ENCODE data around the gene HNRNPH2.

Gene HNRNPH2, protein sequence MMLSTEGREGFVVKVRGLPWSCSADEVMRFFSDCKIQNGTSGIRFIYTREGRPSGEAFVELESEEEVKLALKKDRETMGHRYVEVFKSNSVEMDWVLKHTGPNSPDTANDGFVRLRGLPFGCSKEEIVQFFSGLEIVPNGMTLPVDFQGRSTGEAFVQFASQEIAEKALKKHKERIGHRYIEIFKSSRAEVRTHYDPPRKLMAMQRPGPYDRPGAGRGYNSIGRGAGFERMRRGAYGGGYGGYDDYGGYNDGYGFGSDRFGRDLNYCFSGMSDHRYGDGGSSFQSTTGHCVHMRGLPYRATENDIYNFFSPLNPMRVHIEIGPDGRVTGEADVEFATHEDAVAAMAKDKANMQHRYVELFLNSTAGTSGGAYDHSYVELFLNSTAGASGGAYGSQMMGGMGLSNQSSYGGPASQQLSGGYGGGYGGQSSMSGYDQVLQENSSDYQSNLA

GRCh38 chrX:101407748-101408531 is at the start of gene HNRNPH2, which contains the start of gene GLA:
Gene HNRNPH2, plus strand, starts transcription at chrX:101408222. Its CDS starts 3,767 bp downstream, at chrX:101411989.
Gene GLA, minus strand, starts transcription at chrX:101407925. Its CDS starts 22 bp downstream, at chrX:101407903.
- DNase-seq (ENCODE audit: low spot score) = peak; percentile 96

DNA sequence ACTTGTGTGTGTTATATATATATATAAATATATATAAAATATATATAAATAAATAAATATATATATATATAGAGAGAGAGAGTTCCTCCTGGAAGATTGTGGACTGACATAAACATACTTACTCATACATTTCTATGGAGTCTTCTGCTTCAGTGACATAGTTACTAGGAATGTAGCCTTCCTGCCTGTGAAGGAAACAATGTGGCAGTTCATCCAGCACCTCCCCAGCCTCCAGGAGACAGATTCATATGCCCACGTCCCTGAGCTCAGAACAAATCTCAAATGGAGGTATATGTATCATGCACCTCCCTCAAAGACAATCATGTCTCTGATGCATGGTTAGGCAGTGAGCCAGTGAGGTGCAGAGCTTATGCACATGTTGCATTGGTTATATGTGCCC is 48.1 kb upstream of the HNRNPH2 start:
- DNase-seq (ENCODE audit: low spot score) = no peak

GRCh38 chrX:101360390-101360789 is 47.6 kb upstream of the HNRNPH2 start:
- DNase-seq (ENCODE audit: low spot score) = no peak

DNA sequence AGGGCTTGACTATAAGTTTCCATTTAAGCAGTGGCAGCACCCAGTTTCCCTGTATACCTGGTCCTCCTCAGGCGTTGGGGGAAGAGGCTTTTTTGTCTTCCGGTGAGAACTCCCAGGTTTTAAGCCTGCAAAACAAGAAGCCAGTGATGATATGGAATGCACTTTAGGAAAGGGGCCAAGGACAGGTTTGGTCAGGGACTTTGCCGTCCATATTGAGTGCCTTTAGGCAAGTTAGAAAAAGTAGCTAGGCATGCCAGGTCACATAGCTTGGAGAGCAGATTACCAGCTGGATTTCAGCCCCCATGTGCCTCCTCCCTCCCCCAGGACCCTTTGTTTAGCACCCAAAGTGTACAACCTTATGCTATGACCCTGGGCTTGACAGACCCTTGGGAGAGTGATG is 45.9 kb upstream of the HNRNPH2 start:
- DNase-seq (ENCODE audit: low spot score) = no peak

DNA sequence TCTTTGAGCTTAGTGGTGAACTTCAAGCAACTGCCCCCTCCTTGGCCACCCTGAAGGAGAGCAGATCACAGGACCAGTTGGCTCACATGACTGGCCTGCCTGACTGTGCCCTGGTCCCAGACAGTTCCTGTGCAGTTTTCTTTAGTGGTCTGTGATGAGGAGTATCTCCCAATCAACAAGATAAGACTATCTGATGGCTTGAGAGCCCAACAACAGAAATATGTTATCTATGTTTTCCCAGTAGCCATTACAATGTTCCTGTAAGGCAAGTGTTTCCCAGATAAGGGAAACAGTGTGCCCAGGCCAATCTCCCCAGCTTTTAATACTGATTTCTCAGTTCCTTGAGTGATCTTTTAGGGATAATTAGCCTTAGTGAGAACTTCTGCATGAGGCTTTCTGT is 45.3 kb upstream of the HNRNPH2 start:
- DNase-seq (ENCODE audit: low spot score) = no peak

DNA sequence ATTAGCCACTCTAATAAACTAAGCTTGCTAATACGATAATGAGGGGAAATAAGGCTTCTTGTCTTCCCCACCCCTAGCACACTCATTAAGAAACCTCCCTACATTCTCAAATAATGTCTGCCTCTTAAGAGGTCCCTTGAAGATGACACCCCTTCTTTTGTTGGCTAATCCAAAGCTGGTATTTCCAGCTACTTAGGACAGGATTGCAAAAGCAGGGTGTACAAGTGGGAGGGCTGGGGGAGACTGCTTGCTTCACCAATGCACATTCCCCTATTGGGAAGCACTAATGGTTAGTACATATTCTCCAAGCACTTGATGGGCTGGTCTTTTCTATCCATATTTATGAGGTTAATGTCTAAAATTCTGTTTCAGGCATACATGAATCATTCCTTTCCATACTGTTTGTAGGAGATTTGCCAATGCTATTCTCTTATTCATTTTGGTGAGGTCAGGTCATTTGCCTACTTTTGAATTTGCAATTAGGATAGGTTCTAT is 42.7 kb upstream of the HNRNPH2 start:
- DNase-seq (ENCODE audit: low spot score) = no peak

DNA sequence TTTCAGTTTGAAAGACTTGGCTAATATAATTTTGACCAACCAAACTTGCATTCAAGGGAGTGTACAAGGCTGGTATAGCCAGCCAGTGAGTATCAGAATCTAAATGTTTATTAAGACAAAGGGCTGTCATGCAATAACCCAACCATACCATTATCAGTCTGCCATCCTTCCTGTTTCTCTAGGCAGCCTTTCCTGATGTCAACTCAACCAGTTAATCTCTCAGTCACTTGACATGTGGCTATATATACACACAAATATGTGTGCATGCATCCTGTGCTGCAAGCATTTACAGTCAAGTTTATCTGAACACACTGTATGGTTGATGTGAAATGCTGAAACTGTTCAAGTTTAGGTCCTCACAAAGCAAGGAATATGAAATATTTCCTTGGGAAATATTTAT is 39.2 kb upstream of the HNRNPH2 start:
- DNase-seq (ENCODE audit: low spot score) = no peak

DNA sequence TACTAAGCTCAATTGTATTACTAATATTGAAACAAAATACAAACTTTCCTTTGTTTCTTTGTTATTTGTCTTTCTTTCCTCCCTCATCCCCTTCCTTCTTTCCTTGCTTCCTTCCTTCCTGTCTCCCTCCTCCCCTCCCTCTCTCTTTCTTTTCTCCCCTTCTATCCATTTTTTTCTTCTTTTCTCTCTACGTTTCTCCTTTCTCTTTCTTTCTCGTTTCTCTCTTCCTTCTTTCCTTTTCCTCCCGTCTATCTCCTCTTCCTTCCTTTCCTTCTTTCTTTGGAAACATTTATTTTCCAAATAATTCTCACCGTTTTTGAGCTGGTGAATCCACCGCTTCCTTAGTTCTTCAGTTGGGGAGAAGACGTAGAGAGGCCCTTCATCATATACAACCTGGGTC is 38.3 kb upstream of the HNRNPH2 start:
- DNase-seq (ENCODE audit: low spot score) = no peak

GRCh38 chrX:101370888-101371504 is 37.0 kb upstream of the HNRNPH2 start:
- DNase-seq (ENCODE audit: low spot score) = no peak

DNA sequence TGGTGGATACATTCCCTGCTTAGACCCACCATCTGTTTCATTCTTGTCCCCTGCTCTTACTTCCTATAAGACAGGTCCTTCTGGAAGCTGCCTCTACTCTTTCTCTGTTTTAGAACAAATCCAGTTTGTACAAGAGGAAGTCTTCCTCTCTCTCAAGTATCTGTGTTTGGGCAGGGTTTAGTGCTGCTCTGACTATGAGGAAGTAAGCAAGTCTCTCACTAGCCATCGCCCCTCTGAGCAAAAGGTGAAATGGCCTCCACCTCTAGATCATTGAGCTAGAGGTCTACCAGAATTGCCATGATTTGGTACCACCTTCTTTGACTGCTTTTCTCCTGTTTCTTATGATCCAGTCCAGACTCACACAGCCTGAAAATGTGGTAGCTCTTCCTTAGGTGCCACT is 30.5 kb upstream of the HNRNPH2 start:
- peak; percentile 2 for DNase-seq (ENCODE audit: low spot score)

- no peak for DNase-seq (ENCODE audit: low spot score)
These were observed 24.3 kb upstream of the HNRNPH2 start for GRCh38 chrX:101383679-101384205.

GRCh38 chrX:101385026-101385684 is 22.9 kb upstream of the HNRNPH2 start:
- DNase-seq (ENCODE audit: low spot score) = no peak

GRCh38 chrX:101385795-101386541 is 22.1 kb upstream of the HNRNPH2 start, which contains the start of gene BTK:
Gene BTK, minus strand, starts transcription at chrX:101386191. Its CDS starts 10,907 bp downstream, at chrX:101375284.
- peak; percentile 28 for DNase-seq (ENCODE audit: low spot score)

GRCh38 chrX:101386542-101386885 is 21.5 kb upstream of the HNRNPH2 start:
- DNase-seq (ENCODE audit: low spot score) = no peak

DNA sequence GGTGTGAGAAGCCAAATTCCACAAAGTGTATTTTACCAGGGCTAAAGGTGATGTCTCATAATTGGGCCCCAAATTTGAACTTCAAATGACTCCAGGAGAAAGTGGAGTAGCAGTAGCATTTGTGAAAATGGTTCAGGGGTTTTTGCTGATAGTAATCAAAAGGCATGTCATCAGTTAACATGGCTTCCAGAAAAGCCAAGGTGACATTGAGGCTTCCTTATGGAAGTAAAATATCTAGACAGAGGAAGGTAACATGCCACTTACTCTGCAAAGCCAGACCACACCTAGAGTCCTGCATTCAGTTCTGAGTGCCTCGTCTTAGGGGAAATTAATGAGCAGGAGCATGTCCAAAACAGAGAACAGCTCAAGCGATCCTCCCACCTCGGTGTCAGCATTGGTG is 19.4 kb upstream of the HNRNPH2 start:
- DNase-seq (ENCODE audit: low spot score) = no peak

- peak; percentile 90 for DNase-seq (ENCODE audit: low spot score)
These were observed 17.1 kb upstream of the HNRNPH2 start, which contains the start of gene RPL36A for GRCh38 chrX:101390664-101391525. Gene RPL36A, plus strand, starts transcription at chrX:101391011. Its CDS starts 33 bp downstream, at chrX:101391044.

DNA sequence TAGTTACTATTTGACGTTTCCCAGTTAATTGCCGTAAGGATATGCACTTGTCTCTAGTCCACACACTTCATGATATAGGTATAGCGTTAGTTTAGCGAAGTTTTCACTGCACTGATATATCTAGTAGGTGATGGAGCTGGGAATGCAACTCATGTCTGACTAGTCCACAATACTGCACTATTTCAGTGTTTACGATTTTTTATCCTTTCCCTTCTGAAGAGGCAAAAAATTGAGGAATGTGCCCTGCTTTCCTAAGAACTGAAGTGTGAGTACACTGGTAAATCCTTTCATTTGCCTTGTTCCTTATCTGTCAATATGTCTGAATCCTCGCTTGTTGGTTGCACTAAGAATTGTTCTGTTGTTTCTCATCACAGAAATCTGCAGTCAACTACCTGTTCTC is 16.2 kb upstream of the HNRNPH2 start:
- no peak for DNase-seq (ENCODE audit: low spot score)

DNA sequence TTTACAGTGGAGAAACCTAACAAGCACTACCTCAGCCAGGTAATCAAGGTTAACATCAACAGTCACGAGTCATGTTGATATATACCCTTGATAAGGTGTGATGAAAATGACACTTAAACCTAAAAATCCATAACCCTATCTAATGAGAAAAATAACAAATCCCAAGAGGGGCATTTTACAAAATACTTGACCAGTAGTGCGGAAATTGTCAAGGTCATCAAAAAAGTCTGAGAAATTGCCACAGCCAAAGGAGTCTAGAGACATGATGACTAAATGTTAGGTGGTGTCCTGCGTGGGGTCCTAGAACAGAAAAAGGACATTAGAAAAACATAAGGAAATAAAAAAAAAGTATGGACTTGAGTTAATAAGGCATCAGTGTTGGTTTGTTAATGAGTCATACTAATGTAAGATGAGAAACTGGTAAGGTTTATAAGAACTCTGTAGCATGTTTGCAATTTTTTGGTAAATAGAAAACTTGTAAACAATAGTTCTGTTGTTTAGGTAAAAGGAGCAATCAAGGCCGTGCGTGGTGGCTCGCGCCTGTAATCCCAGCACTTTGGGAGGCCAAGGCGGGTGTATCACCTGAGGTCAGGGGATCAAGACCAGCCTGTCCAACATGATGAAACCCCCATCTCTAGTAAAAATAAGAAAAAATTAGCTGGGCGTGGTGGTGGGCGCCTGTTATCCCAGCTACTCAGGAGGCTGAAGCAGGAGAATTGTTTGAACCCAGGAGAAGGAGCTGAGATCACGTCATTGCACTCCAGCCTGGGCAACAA is 14.3 kb upstream of the HNRNPH2 start:
- no peak for DNase-seq (ENCODE audit: low spot score)

DNA sequence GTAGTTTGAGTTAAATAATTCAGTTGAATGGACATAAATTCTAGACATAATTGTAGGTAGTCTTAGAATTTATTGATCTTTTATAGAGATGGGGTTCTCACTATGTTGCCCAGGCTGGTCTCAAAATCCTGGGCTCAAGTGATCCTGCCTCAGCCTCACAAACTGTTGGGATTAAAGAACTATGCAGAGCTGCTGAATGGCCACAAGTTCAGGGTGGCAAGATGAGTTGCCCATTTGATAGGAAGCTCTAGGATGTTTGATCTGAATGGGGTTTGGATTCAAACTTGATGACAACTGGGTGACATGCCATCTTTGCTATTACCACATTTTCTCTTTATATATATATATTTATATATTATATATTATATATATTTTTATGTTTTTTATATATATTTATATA is 13.7 kb upstream of the HNRNPH2 start:
- DNase-seq (ENCODE audit: low spot score) = no peak
